Activated T-cell treated with anti-CD3 and anti-CD28 coated beads, Interleukin-2, amount 50 U/mL, for 72 hours (primary cell): Measurements from ENCODE around the gene TLX3. TPM values are rescaled to one million over a fixed set of nuclear protein-coding genes. Genes with fewer than 3 reads are reported as not detected.
"Not testable (repeated sequence)": the region's sequence is repeated elsewhere in the genome, so short reads cannot be mapped to it uniquely, and the experiment has no call there.

Experiments
- ATAC-seq, 2 donors: fragments of 150-1000 bp; cut with Tn5 transposase; replicated peaks in 1 of 2; 2 replicates each; pipeline ENCODE4 v1.10.0; 2021; ENCODE audit warnings: moderate library complexity in 2 of 2, mild to moderate bottlenecking in 1 of 2
- DNase-seq, 2 donors: peaks; one replicate each; pipeline ENCODE4 v3.0.0; 2021 to 2022; ENCODE audit warnings: mixed read lengths in 1 of 2
- H3K27ac Mint-ChIP-seq: one replicate; pipeline ENCODE4 v1.8.0; 2022; ENCODE audit warnings: mild to moderate bottlenecking, moderate library complexity, mixed read lengths
- H3K27me3 Mint-ChIP-seq: one replicate; pipeline ENCODE4 v1.8.0; 2022; ENCODE audit warnings: low read depth, mixed read lengths
- H3K36me3 Mint-ChIP-seq, 2 donors: one replicate each; pipeline ENCODE4 v1.8.0; 2022; ENCODE audit warnings: mixed read lengths in 2 of 2, mild to moderate bottlenecking in 1 of 2; ENCODE audit not compliant: insufficient read depth in 2 of 2
- H3K4me1 Mint-ChIP-seq: one replicate; pipeline ENCODE4 v1.8.0; 2022; ENCODE audit warnings: low read depth, mixed read lengths
- H3K4me3 Mint-ChIP-seq, 2 donors: one replicate each; pipeline ENCODE4 v1.8.0; 2022; ENCODE audit warnings: mild to moderate bottlenecking in 2 of 2, mixed read lengths in 2 of 2, moderate library complexity in 2 of 2
- H3K9me3 Mint-ChIP-seq, 2 donors: one replicate each; pipeline ENCODE4 v1.8.0; 2022; ENCODE audit warnings: mixed read lengths in 2 of 2
- total RNA-seq, 2 donors: library from RNA; stranded (reverse); gene quantifications; one replicate each; pipeline ENCODE4 v1.2.3, GENCODE V29; 2022

Gene TLX3
- total RNA-seq, 2 donors from 2014 or later, result not detected

DNA sequence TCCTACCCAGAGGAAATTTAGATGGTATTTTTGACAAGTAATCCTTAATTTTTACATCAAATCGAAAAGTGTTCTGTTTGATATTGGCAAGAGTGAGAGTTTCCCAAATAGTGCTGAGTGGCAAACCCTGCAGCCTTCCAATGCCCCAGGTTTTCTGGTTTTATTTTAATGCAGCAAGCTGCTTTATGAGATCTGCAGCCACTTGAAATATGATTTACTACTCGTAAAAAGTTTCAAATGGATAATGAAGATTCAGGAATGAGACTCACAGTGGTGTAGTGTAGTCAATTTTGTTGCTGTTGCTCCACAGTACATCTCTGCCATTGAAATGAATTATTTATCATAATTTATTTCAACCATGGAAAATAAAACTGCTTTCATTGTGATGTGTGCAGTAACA is 23.6 kb upstream of the TLX3 start:
- no peaks in the 10 kb centered on the region for H3K36me3 Mint-ChIP-seq
- H3K4me1 Mint-ChIP-seq, result no peaks in the 10 kb centered on the region
- H3K4me3 Mint-ChIP-seq, result no peak overlapping the region
- ATAC-seq (no peak), DNase-seq (no peak)
- H3K9me3 Mint-ChIP-seq, result no peaks in the 10 kb centered on the region
- H3K27ac Mint-ChIP-seq, result no peak overlapping the region
- peaks cover 28% of the 10 kb centered on the region for H3K27me3 Mint-ChIP-seq

GRCh38 chr5:171288066-171288465 is 21.0 kb upstream of the TLX3 start:
- Mint-ChIP-seq H3K9me3 (no peaks in the 10 kb centered on the region), H3K27me3 (peaks cover 30% of the 10 kb centered on the region), H3K4me3 (no peak overlapping the region), H3K27ac (no peak overlapping the region), H3K36me3 (no peaks in the 10 kb centered on the region), H3K4me1 (no peaks in the 10 kb centered on the region)
- ATAC-seq (no peak), DNase-seq (no peak)

DNA sequence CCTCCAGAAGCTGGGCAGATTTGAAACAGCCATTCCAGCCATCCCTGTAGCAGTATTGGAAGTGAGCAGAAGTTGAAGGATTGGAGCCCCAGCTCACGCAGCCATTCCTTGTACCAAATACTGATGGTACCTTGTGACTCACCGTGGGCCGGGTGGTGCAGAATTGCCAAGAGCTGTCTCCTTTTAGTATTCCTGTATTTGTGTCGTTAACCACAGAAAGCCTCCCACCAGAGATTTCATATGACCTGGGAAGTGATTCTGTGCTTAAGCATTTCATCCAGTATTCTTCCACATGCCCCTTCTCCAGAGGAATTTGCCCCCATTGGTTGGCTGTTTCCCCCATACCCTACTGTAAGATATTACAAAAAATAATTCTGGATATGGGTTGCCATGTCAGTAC is 17.7 kb upstream of the TLX3 start:
- H3K27me3 Mint-ChIP-seq, result peaks cover 23% of the 10 kb centered on the region

GRCh38 chr5:171295299-171295698 is 13.7 kb upstream of the TLX3 start:
- Mint-ChIP-seq H3K9me3 (no peaks in the 10 kb centered on the region), H3K27me3 (peaks cover 19% of the 10 kb centered on the region), H3K4me1 (no peaks in the 10 kb centered on the region), H3K27ac (no peak overlapping the region), H3K36me3 (no peaks in the 10 kb centered on the region), H3K4me3 (no peak overlapping the region)
- DNase-seq (no peak), ATAC-seq (no peak)

More for the DNA sequence above, 17.7 kb upstream of the TLX3 start:
- DNase-seq (no peak), ATAC-seq (no peak)
- Mint-ChIP-seq H3K9me3 (no peaks in the 10 kb centered on the region), H3K4me1 (no peaks in the 10 kb centered on the region), H3K27ac (no peak overlapping the region), H3K36me3 (no peaks in the 10 kb centered on the region), H3K4me3 (no peak overlapping the region)

DNA sequence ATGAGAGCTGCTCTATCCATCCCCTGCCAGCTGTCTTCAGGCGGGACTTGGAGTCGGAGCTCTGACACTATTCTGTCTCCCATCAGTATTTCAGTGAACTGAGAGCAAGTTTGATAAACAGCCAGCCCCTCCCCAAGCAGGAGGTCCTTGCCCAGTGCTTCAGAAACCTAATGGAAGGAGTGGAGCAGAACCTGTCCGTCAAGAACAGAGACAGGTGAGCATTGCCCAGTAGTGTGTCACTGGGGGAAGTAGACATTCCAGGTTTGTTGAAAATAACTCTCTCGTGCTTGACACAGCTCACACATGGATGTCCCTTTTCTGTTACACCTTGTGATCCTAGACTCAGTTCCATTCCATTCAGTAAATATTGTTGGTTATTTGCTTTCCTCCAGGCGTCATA is 13.2 kb upstream of the TLX3 start:
- Mint-ChIP-seq H3K27me3 (peaks cover 24% of the 10 kb centered on the region), H3K9me3 (no peaks in the 10 kb centered on the region), H3K36me3 (no peaks in the 10 kb centered on the region), H3K27ac (no peak overlapping the region), H3K4me3 (no peak overlapping the region), H3K4me1 (no peaks in the 10 kb centered on the region)
- DNase-seq (no peak), ATAC-seq (no peak)

DNA sequence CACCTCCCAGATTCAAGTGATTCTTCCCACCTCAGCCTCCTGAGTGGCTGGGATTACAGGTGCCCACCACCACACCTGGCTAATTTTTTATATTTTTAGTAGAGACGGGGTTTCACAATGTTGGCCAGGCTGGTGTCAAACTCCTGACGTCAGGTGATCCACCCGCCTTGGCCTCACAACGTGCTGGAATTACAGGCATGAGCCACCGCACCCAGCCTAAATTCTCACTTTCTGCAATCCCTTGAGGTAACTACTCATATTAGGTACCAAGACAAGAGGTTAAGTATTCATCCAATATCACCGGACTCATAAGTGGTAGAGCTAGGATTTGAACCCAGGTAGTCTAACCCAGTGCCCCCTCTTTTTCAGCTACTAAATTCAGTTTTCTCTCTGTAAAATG is 11.1 kb upstream of the TLX3 start:
- H3K27me3 Mint-ChIP-seq, result peaks cover 14% of the 10 kb centered on the region
- ATAC-seq, H3K27ac Mint-ChIP-seq, H3K36me3 Mint-ChIP-seq, H3K4me3 Mint-ChIP-seq, H3K9me3 Mint-ChIP-seq, H3K4me1 Mint-ChIP-seq, DNase-seq: not testable (repeated sequence)

DNA sequence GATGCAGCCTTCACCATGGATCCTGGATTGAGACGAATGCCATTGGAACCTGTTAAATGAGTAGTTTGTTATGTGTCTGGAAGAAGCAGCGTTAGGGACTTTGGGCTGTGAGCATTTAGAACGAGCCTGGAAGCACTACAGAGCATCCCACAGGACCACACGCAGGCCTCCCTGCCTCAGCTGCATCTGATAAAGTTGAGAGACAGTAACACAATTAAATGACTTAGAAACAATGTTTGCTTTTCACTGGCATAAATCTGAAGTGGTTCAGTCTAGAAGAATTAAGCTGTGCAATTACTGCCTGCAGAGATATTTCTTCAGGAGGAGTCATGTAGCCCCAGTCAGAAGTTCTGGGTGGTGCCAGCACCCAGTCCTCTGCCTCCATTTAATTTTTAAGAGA is 9.8 kb upstream of the TLX3 start:
- no peaks in the 10 kb centered on the region for H3K36me3 Mint-ChIP-seq
- H3K9me3 Mint-ChIP-seq, result no peaks in the 10 kb centered on the region
- no peak overlapping the region for H3K27ac Mint-ChIP-seq
- peaks cover 17% of the 10 kb centered on the region for H3K27me3 Mint-ChIP-seq
- no peak for ATAC-seq
- no peak for DNase-seq
- no peak overlapping the region for H3K4me3 Mint-ChIP-seq
- H3K4me1 Mint-ChIP-seq, result no peaks in the 10 kb centered on the region

DNA sequence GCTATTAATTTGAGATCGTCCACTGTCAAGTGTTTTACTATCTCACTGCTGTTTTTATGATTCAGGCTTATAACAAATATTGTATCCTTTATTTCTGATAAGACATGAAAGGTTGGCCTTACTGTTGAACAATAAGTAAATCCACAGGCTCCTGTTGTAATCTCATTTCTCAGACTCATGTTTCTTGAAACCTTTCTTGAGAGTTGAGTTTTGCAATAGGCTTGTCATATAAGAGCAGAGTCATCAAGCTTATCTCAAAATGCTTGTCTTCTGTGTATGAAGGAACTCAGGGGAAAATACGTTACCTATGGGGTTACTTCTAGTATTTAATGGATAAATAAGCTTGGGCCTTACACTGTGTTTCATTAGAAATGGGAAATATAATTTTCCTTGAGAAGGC is 9.2 kb upstream of the TLX3 start:
- H3K36me3 Mint-ChIP-seq, result no peaks in the 10 kb centered on the region
- no peak overlapping the region for H3K27ac Mint-ChIP-seq
- no peaks in the 10 kb centered on the region for H3K4me1 Mint-ChIP-seq
- no peak for DNase-seq
- H3K4me3 Mint-ChIP-seq, result no peak overlapping the region
- no peak for ATAC-seq
- H3K9me3 Mint-ChIP-seq, result no peaks in the 10 kb centered on the region
- H3K27me3 Mint-ChIP-seq, result peaks cover 20% of the 10 kb centered on the region

DNA sequence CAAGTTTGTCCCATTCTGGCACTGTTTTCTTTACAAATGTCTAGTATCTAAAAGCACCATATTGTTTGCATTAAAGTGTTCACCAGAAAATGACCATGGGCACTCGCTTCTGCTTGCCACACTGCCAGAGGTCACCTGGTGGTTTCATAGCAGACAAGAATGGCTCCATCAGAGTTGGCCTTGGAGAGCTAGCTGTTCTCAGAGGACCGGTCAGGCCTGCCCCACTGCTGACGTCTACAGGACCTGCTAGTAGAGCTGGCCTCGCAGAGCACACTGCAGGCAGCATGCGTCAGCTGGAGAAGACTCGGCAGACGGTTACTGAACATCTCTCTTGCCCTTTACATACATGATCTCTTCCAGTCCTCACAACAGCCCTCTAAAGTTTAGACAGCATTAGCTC is 8.7 kb upstream of the TLX3 start:
- no peak for DNase-seq
- peaks cover 21% of the 10 kb centered on the region for H3K27me3 Mint-ChIP-seq
- H3K4me3 Mint-ChIP-seq, result no peak overlapping the region

DNA sequence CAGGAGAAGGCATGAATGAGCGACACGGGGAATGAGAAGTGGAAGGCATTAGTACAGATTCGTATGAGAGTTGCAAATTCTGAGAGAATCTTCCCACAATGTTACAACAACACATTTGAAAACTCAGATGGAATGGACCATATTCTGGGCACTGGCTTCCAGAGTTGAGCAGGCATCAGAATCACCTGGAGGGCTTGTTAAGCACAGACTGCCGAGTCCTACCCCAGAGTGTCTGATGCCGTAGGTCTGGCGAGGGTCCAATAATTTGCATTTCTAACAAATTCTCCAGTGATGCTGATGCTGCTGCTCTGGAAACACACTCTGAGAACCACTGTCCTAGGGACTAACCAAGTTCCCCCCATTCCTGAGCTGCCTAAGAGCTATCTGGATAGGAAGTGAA is 2.9 kb upstream of the TLX3 start:
- H3K9me3 Mint-ChIP-seq, result no peaks in the 10 kb centered on the region
- DNase-seq (no peak), ATAC-seq (no peak)
- no peak overlapping the region for H3K4me3 Mint-ChIP-seq
- H3K4me1 Mint-ChIP-seq, result peaks cover 10% of the 10 kb centered on the region
- peaks cover 55% of the 10 kb centered on the region for H3K27me3 Mint-ChIP-seq
- peaks cover 0 to 1% of the 10 kb centered on the region in 2 donors for H3K36me3 Mint-ChIP-seq
- H3K27ac Mint-ChIP-seq, result no peak overlapping the region

More for the DNA sequence above, 8.7 kb upstream of the TLX3 start:
- H3K27ac Mint-ChIP-seq, result no peak overlapping the region
- H3K36me3 Mint-ChIP-seq, result no peaks in the 10 kb centered on the region
- H3K9me3 Mint-ChIP-seq, result no peaks in the 10 kb centered on the region
- H3K4me1 Mint-ChIP-seq, result no peaks in the 10 kb centered on the region
- ATAC-seq, result no peak

DNA sequence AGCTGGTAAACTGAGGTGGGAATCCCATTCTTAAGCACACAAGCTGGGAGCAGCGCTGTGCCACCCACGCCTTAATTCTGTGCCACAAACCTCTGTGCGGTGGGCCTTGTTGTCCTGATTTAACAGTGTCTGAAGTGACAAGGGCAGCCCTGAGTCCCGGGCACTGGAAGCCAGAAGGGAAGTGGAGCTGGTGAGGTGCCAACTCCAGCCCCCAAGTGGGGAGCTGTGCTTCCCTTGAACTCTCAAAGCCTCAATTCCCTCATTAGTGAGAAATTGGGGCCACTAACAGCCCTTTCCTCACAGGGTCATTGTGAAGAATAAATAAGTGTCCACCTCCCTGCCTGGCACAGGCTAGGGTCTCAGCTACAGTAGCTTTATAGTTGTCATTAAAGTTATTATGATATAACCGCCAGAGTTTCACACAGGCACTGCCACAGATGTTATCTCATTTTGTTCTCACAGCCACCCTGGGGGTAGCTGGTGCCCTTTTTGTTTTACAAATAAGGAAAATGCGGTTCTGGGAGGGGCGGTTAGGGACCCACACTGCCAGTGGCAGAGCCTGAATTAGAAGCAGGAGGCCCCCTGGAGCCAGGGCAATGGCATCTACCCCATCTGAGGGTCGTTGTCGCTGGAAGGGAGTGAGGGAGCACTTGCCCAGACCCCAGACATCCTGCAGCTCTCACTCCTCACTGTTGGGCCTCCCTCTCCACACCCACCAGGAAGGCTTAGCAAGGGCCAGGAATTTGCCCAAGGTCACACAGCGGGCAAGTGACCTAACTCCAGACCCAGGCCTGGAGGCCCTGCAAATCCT is 2.1 kb upstream of the TLX3 start:
- H3K27ac Mint-ChIP-seq, result no peak overlapping the region
- H3K4me1 Mint-ChIP-seq, result peaks cover 10% of the 10 kb centered on the region
- peaks cover 55% of the 10 kb centered on the region for H3K27me3 Mint-ChIP-seq
- peaks cover 0 to 1% of the 10 kb centered on the region in 2 donors for H3K36me3 Mint-ChIP-seq
- H3K4me3 Mint-ChIP-seq, result no peak overlapping the region
- no peak for ATAC-seq
- no peaks in the 10 kb centered on the region for H3K9me3 Mint-ChIP-seq
- no peak for DNase-seq

- peaks cover 61% of the 10 kb centered on the region for H3K27me3 Mint-ChIP-seq
- ATAC-seq, result no peak
- no peaks in the 10 kb centered on the region for H3K9me3 Mint-ChIP-seq
- H3K4me3 Mint-ChIP-seq, result no peak overlapping the region
- DNase-seq, result no peak
- H3K36me3 Mint-ChIP-seq, result peaks cover 1 to 3% of the 10 kb centered on the region in 2 donors
- H3K27ac Mint-ChIP-seq, result no peak overlapping the region
- H3K4me1 Mint-ChIP-seq, result peaks cover 16% of the 10 kb centered on the region
Measured at GRCh38 chr5:171307789-171308452, 1.1 kb upstream of the TLX3 start.

DNA sequence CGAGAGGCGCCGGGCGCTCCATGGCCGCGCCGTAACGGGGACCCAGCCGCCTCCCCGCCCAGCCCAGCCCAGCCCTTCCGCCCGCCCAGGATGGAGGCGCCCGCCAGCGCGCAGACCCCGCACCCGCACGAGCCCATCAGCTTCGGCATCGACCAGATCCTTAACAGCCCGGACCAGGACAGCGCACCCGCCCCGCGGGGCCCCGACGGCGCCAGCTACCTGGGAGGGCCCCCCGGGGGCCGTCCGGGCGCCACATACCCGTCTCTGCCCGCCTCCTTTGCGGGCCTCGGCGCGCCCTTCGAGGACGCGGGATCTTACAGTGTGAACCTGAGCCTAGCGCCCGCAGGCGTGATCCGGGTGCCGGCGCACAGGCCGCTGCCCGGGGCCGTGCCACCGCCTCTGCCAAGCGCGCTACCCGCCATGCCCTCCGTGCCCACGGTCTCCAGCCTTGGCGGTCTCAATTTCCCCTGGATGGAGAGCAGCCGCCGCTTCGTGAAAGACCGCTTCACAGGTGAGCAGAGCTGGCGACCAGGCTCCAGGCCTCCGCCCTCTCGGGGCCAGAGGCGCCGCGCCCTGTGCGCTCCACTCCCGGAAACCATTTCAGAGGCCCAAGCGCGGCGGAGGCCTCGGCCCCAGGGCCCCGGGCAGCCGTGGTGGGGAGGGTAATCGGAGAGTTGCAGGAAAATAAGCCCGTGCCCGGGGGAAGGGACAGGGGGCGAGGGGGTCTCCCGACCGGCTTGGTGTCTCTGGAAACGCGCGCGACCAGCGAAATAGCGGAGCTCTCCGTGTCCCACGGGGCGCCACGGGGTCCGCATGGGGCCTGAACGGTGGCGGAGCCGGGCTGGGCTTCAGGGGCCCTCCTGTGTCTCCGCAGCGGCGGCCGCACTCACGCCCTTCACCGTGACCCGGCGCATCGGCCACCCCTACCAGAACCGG is 496 bp downstream of the TLX3 start:
- peak overlapping the region; percentile 78 to 79 for H3K4me3 Mint-ChIP-seq
- no peak for DNase-seq
- peaks cover 25% of the 10 kb centered on the region for H3K4me1 Mint-ChIP-seq
- no peaks in the 10 kb centered on the region for H3K9me3 Mint-ChIP-seq
- H3K27ac Mint-ChIP-seq, result peak overlapping the region; percentile 85
- H3K36me3 Mint-ChIP-seq, result peaks cover 1 to 5% of the 10 kb centered on the region in 2 donors
- peaks cover 64% of the 10 kb centered on the region for H3K27me3 Mint-ChIP-seq
- no peak for ATAC-seq
